ENCODE data around the gene PANK4. TPM values are rescaled to one million over a fixed set of nuclear protein-coding genes. Genes with fewer than 3 reads are reported as not detected.

The PANK4 gene
- total RNA-seq, 1 experiment from 2014 or later, result 27.0 TPM

GRCh38 chr1:2520806-2521205, 5.6 kb downstream of the PANK4 start:
- Mint-ChIP-seq H3K27me3 (ENCODE audit: insufficient read depth, unreplicated experiment) (no peaks in the 10 kb centered on the region), H3K9me3 (ENCODE audit: unreplicated experiment) (no peaks in the 10 kb centered on the region), H3K4me3 (ENCODE audit: unreplicated experiment) (no peak overlapping the region), H3K27ac (ENCODE audit: unreplicated experiment) (no peak overlapping the region), H3K4me1 (ENCODE audit: low read depth, unreplicated experiment) (no peaks in the 10 kb centered on the region), H3K36me3 (ENCODE audit: insufficient read depth, unreplicated experiment) (peaks cover 6% of the 10 kb centered on the region)
- Histone ChIP-seq H3K9me3 (no peaks in the 10 kb centered on the region), H3K27me3 (replicated peaks; ENCODE audit: control insufficient read depth, insufficient read depth, low read length) (no peaks in the 10 kb centered on the region), H3K4me3 (ENCODE audit: low read depth, low read length) (no peak overlapping the region), H3K4me1 (no peaks in the 10 kb centered on the region), H3K36me3 (ENCODE audit: control insufficient read depth, insufficient read depth, low read length) (no peaks in the 10 kb centered on the region)
- CTCF ChIA-PET, result no interaction called here
- no peak for DNase-seq
- BruUV-seq (replicated peaks), result no TSS peak
- intact Hi-C loops (cut with micrococcal nuclease; ENCODE audit: unreplicated experiment), result no loop called here
- no peak for TF ChIP-seq CTCF (IDR thresholded peaks at IDR 0.05; ENCODE audit: insufficient read depth in 1 of 2, low read depth in 1 of 2, low read length in 1 of 2, severe bottlenecking in 1 of 2, unreplicated experiment in 1 of 2)
- POLR2A ChIA-PET, result no interaction called here

- intact Hi-C loops (cut with micrococcal nuclease; ENCODE audit: unreplicated experiment), result no loop called here
- BruUV-seq (replicated peaks), result no TSS peak
- Histone ChIP-seq H3K9me3 (no peaks in the 10 kb centered on the region), H3K27me3 (replicated peaks; ENCODE audit: control insufficient read depth, insufficient read depth, low read length) (no peaks in the 10 kb centered on the region), H3K4me1 (no peaks in the 10 kb centered on the region), H3K4me3 (ENCODE audit: low read depth, low read length) (no peak overlapping the region), H3K36me3 (ENCODE audit: control insufficient read depth, insufficient read depth, low read length) (no peaks in the 10 kb centered on the region)
- H3K27ac Mint-ChIP-seq (ENCODE audit: unreplicated experiment), result no peak overlapping the region
- H3K36me3 Mint-ChIP-seq (ENCODE audit: insufficient read depth, unreplicated experiment), result peaks cover 11% of the 10 kb centered on the region
- H3K9me3 Mint-ChIP-seq (ENCODE audit: unreplicated experiment), result no peaks in the 10 kb centered on the region
- no peak for DNase-seq
- H3K27me3 Mint-ChIP-seq (ENCODE audit: insufficient read depth, unreplicated experiment), result no peaks in the 10 kb centered on the region
- no peak overlapping the region for H3K4me3 Mint-ChIP-seq (ENCODE audit: unreplicated experiment)
- POLR2A ChIA-PET, result no interaction called here
- TF ChIP-seq CTCF (IDR thresholded peaks at IDR 0.05; ENCODE audit: insufficient read depth in 1 of 2, low read depth in 1 of 2, low read length in 1 of 2, severe bottlenecking in 1 of 2, unreplicated experiment in 1 of 2), result no peak
- CTCF ChIA-PET, result no interaction called here
- no peaks in the 10 kb centered on the region for H3K4me1 Mint-ChIP-seq (ENCODE audit: low read depth, unreplicated experiment)
Measured at GRCh38 chr1:2520206-2520605, 6.2 kb downstream of the PANK4 start.

GRCh38 chr1:2519729-2520128, 6.7 kb downstream of the PANK4 start:
- peaks cover 7% of the 10 kb centered on the region for H3K36me3 Mint-ChIP-seq (ENCODE audit: insufficient read depth, unreplicated experiment)

More at GRCh38 chr1:2519729-2520128, 6.7 kb downstream of the PANK4 start:
- no peak for TF ChIP-seq CTCF (IDR thresholded peaks at IDR 0.05; ENCODE audit: insufficient read depth in 1 of 2, low read depth in 1 of 2, low read length in 1 of 2, severe bottlenecking in 1 of 2, unreplicated experiment in 1 of 2)
- H3K27me3 ChIP-seq (replicated peaks; ENCODE audit: control insufficient read depth, insufficient read depth, low read length), result no peaks in the 10 kb centered on the region
- no peak for DNase-seq
- no peaks in the 10 kb centered on the region for H3K4me1 ChIP-seq
- no peaks in the 10 kb centered on the region for H3K9me3 ChIP-seq
- no peaks in the 10 kb centered on the region for H3K27me3 Mint-ChIP-seq (ENCODE audit: insufficient read depth, unreplicated experiment)
- H3K4me3 Mint-ChIP-seq (ENCODE audit: unreplicated experiment), result no peak overlapping the region
- H3K27ac Mint-ChIP-seq (ENCODE audit: unreplicated experiment), result no peak overlapping the region
- ChIA-PET CTCF (no interaction called here), POLR2A (no interaction called here)
- H3K36me3 ChIP-seq (ENCODE audit: control insufficient read depth, insufficient read depth, low read length), result no peaks in the 10 kb centered on the region
- H3K4me3 ChIP-seq (ENCODE audit: low read depth, low read length), result no peak overlapping the region
- intact Hi-C loops (cut with micrococcal nuclease; ENCODE audit: unreplicated experiment), result no loop called here
- H3K4me1 Mint-ChIP-seq (ENCODE audit: low read depth, unreplicated experiment), result no peaks in the 10 kb centered on the region
- BruUV-seq (replicated peaks), result no TSS peak
- H3K9me3 Mint-ChIP-seq (ENCODE audit: unreplicated experiment), result no peaks in the 10 kb centered on the region
